Smooth muscle cell (in vitro differentiated cells): ENCODE measurements around the gene ARHGEF4. TPM values are rescaled to one million over a fixed set of nuclear protein-coding genes. Genes with fewer than 3 reads are reported as not detected.

Experiments used
- DNase-seq: peaks from one replicate; lab custom pipeline; 2025; ENCODE audit not compliant: unreplicated experiment; lab: John Stamatoyannopoulos, UW
- H2AFZ ChIP-seq: fragments of 200-600 bp; sonication (generic); 2 replicates; pipeline ENCODE4 v1.6.0; 2016; ENCODE audit warnings: antibody characterized with exemption, low read depth, mild to moderate bottlenecking
- H3F3A ChIP-seq: fragments of 200-600 bp; sonication (generic); 2 replicates; pipeline ENCODE4 v1.6.0; 2017; ENCODE audit warnings: antibody characterized with exemption, low read depth
- H3K27ac ChIP-seq: fragments of 200-600 bp; sonication (generic); 2 replicates; pipeline ENCODE4 v1.5.1; 2016; ENCODE audit warnings: low read depth, mild to moderate bottlenecking
- H3K27me3 ChIP-seq: fragments of 200-600 bp; sonication (generic); 2 replicates; pipeline ENCODE4 v1.6.1; 2016; ENCODE audit warnings: low read depth, mild to moderate bottlenecking
- H3K36me3 ChIP-seq: fragments of 200-600 bp; sonication (generic); 2 replicates; pipeline ENCODE4 v1.5.1; 2016; ENCODE audit warnings: low read depth
- H3K4me1 ChIP-seq: fragments of 200-600 bp; sonication (generic); 2 replicates; pipeline ENCODE4 v1.5.1; 2016; ENCODE audit warnings: low read depth
- H3K4me2 ChIP-seq: fragments of 200-600 bp; sonication (generic); 2 replicates; pipeline ENCODE4 v1.6.0; 2016; ENCODE audit warnings: mild to moderate bottlenecking
- H3K4me3 ChIP-seq: fragments of 200-600 bp; sonication (generic); 2 replicates; pipeline ENCODE4 v1.5.1; 2016; ENCODE audit warnings: mild to moderate bottlenecking
- H3K79me2 ChIP-seq: fragments of 200-600 bp; sonication (generic); 2 replicates; pipeline ENCODE4 v1.6.0; 2016; ENCODE audit warnings: low read depth, mild to moderate bottlenecking
- H3K9ac ChIP-seq: fragments of 200-600 bp; sonication (generic); 2 replicates; pipeline ENCODE4 v1.6.0; 2016; ENCODE audit warnings: low read depth
- H3K9me3 ChIP-seq: fragments of 200-600 bp; sonication (generic); replicated peaks from 2 replicates; pipeline ENCODE4 v1.5.1; 2016; ENCODE audit warnings: low read depth
- H4K20me1 ChIP-seq: fragments of 200-600 bp; sonication (generic); 2 replicates; pipeline ENCODE4 v1.6.0; 2016; ENCODE audit warnings: low read depth
- CTCF ChIP-seq: fragments of 200-600 bp; sonication (generic); IDR thresholded peaks from 2 replicates; pipeline ENCODE4 v1.5.1; 2017; ENCODE audit warnings: borderline replicate concordance, mild to moderate bottlenecking, antibody characterized with exemption; ENCODE audit not compliant: insufficient read depth, poor library complexity, severe bottlenecking
- WGBS: methylation state at CpG from one replicate; pipeline ENCODE4 v1.1.7; 2016; ENCODE audit warnings: low lambda C conversion rate; 5-methylcytosine and 5-hydroxymethylcytosine counted together
- polyA plus RNA-seq: library from polyadenylated mRNA; unstranded; fragments of >200 nt; fragmentation: Nextera tagmentation; extraction: Ambion mirVana; gene quantifications from 2 replicates; pipeline ENCODE4 v1.2.1, GENCODE V29; 2016
- total RNA-seq: library from RNA; depleted of rRNA; stranded (reverse); fragments of >200 nt; gene quantifications from 2 replicates; pipeline ENCODE4 v1.2.3, GENCODE V29; 2014

Gene ARHGEF4
- total and polyA plus RNA-seq, 2 experiments from 2014 or later: 14.9 to 16.0 TPM

- Histone ChIP-seq H3K9ac (no peak overlapping the region), H3K4me2 (no peak overlapping the region)
- TF ChIP-seq CTCF: no peak
These were observed 78.4 kb downstream of the ARHGEF4 start for GRCh38 chr2:130915149-130915548.

GRCh38 chr2:130915595-130916437 is 79.1 kb downstream of the ARHGEF4 start:
- Histone ChIP-seq H3K79me2 (no peaks in the 10 kb centered on the region), H3F3A (no peaks in the 10 kb centered on the region), H3K9ac (no peak overlapping the region), H3K27me3 (no peaks in the 10 kb centered on the region), H3K36me3 (no peaks in the 10 kb centered on the region), H3K9me3 (no peaks in the 10 kb centered on the region), H3K4me2 (no peak overlapping the region), H3K4me3 (no peak overlapping the region), H3K4me1 (peaks cover 4% of the 10 kb centered on the region), H3K27ac (no peak overlapping the region), H4K20me1 (no peaks in the 10 kb centered on the region), H2AFZ (no peak overlapping the region)
- 83% methylated on average over 47 of the region's 50 CpGs for WGBS
- DNase-seq: no peak
- TF ChIP-seq CTCF: no peak

More at GRCh38 chr2:130915149-130915548, 78.4 kb downstream of the ARHGEF4 start:
- H2AFZ ChIP-seq: no peak overlapping the region
- H3K4me3 ChIP-seq: no peak overlapping the region
- H3F3A ChIP-seq: no peaks in the 10 kb centered on the region
- no peaks in the 10 kb centered on the region for H3K36me3 ChIP-seq
- WGBS: 78% methylated on average over 5 of the region's 5 CpGs
- peaks cover 4% of the 10 kb centered on the region for H3K4me1 ChIP-seq
- H3K9me3 ChIP-seq: no peaks in the 10 kb centered on the region
- H3K79me2 ChIP-seq: no peaks in the 10 kb centered on the region
- no peak overlapping the region for H3K27ac ChIP-seq
- H4K20me1 ChIP-seq: no peaks in the 10 kb centered on the region
- no peaks in the 10 kb centered on the region for H3K27me3 ChIP-seq
- no peak for DNase-seq

GRCh38 chr2:130916438-130916705 is 79.7 kb downstream of the ARHGEF4 start:
- H3K4me1 ChIP-seq: peaks cover under 1% of the 10 kb centered on the region

More at GRCh38 chr2:130916438-130916705, 79.7 kb downstream of the ARHGEF4 start:
- H3F3A ChIP-seq: no peaks in the 10 kb centered on the region
- H3K9me3 ChIP-seq: no peaks in the 10 kb centered on the region
- H3K4me2 ChIP-seq: no peak overlapping the region
- no peaks in the 10 kb centered on the region for H3K27me3 ChIP-seq
- H3K4me3 ChIP-seq: no peak overlapping the region
- H3K27ac ChIP-seq: no peak overlapping the region
- no peak for TF ChIP-seq CTCF
- no peaks in the 10 kb centered on the region for H4K20me1 ChIP-seq
- H3K9ac ChIP-seq: no peak overlapping the region
- no peak overlapping the region for H2AFZ ChIP-seq
- no peaks in the 10 kb centered on the region for H3K79me2 ChIP-seq
- H3K36me3 ChIP-seq: no peaks in the 10 kb centered on the region
- DNase-seq: no peak
- 85% methylated on average over 19 of the region's 19 CpGs for WGBS
